HG03565 (cell line): ENCODE results near the gene CASP10.

Experiments used
- ATAC-seq: cut with Tn5 transposase; IDR thresholded peaks from one replicate; pipeline ENCODE4 v1.9.1; 2021; ENCODE audit warnings: mild to moderate bottlenecking, moderate library complexity; ENCODE audit not compliant: unreplicated experiment

CASP10 gene

GRCh38 chr2:201195331-201195730, 12.4 kb downstream of the CASP10 start:
- ATAC-seq, result no peak

- ATAC-seq, result no peak
These were observed 13.1 kb downstream of the CASP10 start for GRCh38 chr2:201196003-201196402.

DNA sequence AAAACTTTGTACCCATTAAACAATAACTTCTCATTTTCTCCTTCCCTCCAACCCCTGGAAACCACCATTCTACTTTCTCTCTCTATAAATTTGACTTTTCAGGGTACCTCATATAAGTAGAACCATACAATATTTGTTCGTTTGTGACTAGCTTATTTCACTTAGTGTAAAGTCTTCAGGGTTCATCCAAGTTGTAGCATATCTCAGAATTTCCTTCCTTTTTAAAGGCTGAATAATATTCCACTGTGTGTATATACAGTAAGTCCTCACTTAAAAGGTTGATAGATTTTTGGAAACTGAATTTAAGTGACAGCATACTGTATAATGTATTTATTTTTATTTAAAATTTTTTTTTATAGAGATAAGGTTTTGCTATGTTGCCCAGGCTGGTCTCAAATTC, 13.9 kb downstream of the CASP10 start:
- no peak for ATAC-seq

DNA sequence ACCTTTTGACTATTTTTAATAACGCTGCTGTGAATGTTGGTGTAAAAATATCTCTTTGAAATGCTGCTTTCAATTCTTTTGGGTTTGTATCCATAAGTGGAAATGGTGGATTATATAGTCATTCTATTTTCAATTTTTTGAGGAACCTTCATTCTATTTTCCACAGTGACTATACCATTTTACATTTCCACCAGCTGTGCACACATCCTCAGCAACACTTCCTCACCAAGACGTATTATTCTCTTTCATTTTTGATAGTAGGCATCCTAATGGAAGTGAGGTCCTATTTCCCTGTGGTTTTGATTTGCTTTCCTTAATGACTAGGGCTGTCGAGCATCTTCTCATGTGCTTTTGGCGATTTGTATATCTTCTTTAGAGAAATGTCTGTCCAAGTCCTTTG, 14.8 kb downstream of the CASP10 start:
- ATAC-seq, result no peak

GRCh38 chr2:201199847-201200246, 16.9 kb downstream of the CASP10 start:
- ATAC-seq, result no peak

- no peak for ATAC-seq
These were observed 17.4 kb downstream of the CASP10 start for GRCh38 chr2:201200345-201200744.

- no peak for ATAC-seq
These were observed 18.4 kb downstream of the CASP10 start for GRCh38 chr2:201201371-201201770.

DNA sequence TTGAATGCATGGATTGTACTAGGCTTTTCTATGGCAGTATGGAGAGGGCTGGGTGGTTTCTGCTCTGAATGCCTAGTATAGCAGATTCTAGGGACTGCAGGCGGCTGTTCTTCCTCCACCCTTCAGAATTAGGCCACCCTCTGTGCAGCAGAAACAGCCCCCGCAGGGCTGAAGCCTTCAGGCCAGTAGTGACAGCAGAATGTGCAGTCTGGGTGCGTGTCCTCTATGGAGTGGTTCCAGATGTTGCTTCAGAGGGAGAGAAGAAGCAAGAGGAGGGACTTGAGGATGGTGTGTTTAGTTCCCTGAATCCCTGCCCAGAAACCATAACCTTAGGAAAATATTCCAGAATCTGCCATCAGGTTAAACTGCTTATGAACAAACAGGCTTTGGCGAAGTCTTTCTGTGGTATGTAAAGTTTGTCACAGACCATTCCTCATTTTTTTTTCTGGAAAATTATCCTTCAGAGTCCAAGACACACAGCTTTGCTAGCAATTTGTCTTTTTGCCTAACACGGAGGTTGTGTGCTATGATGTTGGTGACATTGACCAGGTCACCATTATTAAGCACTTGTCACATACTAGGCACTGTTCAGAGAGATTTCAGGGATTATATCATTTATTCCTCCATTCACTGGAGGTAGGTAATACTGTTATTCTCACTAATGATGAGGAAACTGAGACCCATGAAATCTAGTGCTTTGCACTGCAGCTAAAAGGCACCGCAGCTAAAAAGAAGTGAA, 21.1 kb downstream of the CASP10 start:
- no peak for ATAC-seq

GRCh38 chr2:201204655-201205514, 21.9 kb downstream of the CASP10 start:
- ATAC-seq, result no peak

DNA sequence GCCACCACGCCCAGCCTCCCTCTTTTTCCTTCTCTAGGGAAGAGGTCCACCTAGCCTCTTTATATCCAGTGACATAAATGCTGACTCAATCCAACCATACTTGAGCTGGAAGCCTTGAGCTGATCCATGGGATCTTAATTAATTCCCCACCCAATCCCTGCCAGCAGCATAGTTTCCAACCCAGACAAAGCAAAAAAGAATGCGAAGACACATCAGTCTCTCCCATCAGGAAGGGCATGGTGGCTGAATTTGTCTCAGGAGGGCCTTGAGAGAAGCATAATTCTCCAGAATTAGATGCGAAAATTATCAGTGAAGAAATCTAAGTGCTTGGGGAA, 22.5 kb downstream of the CASP10 start:
- ATAC-seq, result no peak

- ATAC-seq, result peak; percentile 79
These were observed 25.8 kb downstream of the CASP10 start for GRCh38 chr2:201208563-201209252.

DNA sequence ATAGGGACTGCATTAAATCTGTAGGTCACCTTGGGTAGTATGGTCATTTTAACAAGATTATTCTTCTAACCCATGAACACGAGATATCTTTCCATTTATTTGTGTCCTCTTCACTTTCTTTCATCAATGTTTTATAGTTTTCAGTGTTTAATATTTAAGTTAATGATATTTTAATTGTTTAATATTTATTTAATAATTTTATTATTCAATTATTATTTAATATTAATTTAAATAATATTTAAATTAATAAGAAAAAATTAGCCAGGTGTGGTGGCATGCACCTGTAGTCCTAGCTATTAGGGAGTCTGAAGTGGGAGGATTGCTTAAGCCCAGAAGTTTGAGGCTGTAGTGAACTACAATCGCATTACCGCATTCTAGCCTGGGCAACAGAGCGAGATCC, 33.0 kb downstream of the CASP10 start:
- ATAC-seq, result no peak

DNA sequence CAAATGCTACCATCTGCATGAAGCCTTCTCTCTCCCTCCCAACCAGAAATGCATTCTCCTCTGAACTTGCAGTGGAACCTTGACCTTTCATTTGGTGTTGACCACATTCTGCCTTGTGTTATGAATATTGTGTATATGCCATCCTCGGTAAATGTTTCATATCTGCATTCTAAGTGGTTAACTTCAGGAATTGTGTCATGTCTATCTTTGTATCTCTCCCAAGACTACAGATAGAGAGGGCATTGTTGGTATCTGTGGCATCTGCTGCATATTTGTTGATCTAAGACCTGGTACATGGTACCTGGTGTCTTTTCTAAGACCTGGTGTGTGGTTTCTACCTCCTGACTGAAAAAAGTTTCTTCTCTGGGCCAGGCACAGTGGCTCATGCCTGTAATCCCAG, 34.0 kb downstream of the CASP10 start:
- ATAC-seq, result no peak

GRCh38 chr2:201218780-201219179, 35.8 kb downstream of the CASP10 start:
- ATAC-seq, result no peak

DNA sequence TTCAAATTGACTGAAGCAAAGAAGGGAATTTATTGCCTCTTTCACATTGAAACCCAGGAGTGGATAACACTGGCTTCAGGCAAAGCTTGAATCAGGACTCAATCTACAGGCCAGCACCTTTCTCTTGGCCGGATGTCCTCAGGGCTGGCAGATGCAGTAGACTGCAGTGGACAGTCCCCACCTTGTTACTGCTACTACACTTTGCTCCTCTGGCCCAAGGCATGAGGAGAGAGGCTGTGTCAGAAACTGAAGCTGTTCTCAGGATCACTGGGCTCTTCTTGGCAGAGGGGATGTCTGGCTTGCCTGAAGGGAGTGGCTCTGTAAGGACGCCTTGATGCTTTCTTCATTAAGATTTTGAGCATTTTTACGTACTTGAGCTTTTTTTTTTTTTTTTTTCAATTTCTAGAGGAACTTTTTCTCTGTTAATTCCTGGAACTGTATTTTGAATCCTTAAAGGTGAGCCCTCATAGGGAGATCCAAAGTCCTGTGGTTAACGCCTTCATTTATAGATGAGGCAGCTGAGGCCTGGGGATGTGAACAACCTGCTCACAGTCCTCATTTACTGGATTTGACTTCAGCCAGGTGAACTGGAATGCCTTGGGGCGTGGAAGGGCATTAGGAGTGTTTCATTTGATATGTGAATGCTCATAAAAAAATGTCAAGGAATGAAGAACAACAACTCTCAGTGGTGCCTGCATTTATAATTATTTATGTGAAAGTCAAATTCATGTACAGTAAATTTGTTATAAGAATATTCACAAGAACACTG, 36.6 kb downstream of the CASP10 start:
- ATAC-seq, result no peak

GRCh38 chr2:201220102-201220570, 37.2 kb downstream of the CASP10 start:
- ATAC-seq, result no peak

DNA sequence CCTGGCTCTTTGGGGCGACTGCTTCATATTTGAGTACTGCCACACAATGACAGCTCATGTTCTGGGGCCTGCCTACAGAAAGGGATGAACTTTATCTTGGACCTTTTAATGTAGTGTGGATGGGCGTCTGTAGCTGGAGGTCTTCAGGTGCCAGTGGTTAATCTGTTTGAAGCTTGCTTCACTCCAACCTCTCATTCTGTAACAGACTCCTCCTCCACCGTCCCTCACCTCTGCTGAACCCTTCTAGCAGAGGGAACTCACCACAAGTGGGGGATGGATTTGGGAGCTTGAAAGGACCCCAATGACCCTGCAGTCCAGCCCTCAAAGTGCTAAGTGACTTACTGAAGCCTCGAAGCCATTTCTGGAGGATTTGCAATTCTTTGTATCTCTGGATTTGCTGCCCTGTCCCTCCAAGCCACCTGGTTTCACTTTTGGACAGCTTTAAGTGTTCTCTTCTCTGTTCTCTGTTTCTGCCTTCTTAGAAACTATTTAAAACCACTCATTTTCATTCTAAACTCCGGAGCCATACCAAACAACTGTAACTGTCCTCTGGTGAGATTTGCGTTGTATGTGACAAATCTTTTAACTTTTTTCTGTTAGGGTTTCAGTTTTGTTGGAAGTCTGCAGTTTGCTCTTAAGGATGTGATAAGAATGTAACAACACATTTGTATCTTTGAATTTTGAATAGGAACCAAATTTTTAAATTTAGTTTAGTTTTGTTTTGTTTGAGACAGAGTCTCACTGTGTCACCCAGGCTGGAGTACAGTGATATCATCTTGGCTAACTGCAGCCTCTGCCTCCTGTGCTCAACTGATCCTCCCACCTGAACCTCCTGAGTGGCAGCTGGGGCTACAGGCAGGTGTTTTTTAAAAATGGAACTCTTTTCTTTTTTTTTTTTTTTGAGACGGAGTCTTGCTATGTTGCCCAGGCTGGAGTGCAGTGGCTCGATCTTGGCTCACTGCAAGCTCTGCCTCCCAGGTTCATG, 40.4 kb downstream of the CASP10 start:
- ATAC-seq, result peak; percentile 68

DNA sequence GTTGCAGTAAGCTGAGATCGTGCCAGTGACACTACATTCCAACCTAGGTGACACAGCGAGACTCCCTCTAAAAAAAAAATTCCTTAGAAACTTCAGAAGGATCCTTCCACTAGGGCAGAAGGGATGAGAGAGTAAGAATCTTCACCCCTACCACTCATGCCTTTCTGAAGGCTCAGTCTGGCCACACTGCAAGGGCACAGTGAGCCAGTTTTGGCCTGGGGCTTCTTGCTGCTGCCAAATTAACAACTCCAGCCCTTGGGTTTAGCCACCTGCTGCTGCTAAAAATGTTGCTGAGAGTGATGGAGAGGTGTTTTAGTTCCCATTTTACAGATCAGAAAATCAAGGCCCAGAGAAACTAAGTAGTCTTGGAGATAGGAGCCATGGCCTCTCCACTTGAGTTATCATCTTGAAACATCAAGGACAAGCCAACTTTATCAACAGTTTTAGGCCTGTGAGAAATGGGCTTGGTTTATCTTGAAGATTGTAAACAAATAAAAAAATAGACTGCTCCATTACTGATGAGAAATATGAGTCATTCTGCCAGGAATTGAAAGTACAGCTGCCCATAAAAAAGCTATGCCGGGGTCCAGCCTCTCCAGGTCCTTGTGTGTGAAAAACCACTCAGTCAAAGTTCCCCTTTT, 45.5 kb downstream of the CASP10 start:
- ATAC-seq, result no peak

DNA sequence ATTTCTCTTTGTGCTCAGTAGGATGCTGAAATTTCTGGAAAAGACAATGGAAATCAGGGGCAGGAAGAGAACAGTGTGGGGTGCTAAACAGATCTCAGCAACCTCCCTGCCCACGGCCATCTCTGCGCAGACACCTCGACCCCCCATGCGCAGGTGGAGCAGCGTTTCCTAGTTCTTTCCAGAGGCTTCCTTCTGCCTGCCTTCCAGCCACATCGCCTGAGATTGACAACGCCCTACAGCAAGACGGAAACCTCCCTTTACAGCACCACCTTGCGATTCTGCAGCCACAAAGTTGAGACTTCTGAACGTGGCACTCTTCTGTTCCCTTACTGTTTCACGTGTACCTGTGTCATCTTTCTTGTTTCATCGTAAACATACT, 46.0 kb downstream of the CASP10 start:
- ATAC-seq, result no peak
